Neural progenitor cell (in vitro differentiated cells): ENCODE results near the gene ASMT.
"Not testable (repeated sequence)": the region's sequence is repeated elsewhere in the genome, so short reads cannot be mapped to it uniquely, and the experiment has no call there.

Experiments
- CTCF ChIP-seq: fragments of 200-600 bp; sonication (generic); IDR thresholded peaks from 2 replicates; pipeline ENCODE4 v1.5.1; 2017; ENCODE audit warnings: antibody characterized with exemption, mild to moderate bottlenecking
- EZH2 ChIP-seq: fragments of 200-600 bp; sonication (generic); IDR thresholded peaks from 2 replicates; pipeline ENCODE4 v1.6.1; 2017; ENCODE audit warnings: antibody characterized with exemption, mild to moderate bottlenecking, moderate library complexity

GRCh38 chrX:1685444-1685880 is 70.6 kb downstream of the ASMT start:
- not testable (repeated sequence) for TF ChIP-seq CTCF, EZH2
